ENCODE results near the gene LNX1. TPM values are rescaled to one million over a fixed set of nuclear protein-coding genes. Genes with fewer than 3 reads are reported as not detected.

Gene LNX1
- total RNA-seq, 1 donor from 2014 or later: 4.4 TPM

GRCh38 chr4:53480909-53481308, 110.4 kb downstream of the LNX1 start:
- H3K27ac Mint-ChIP-seq (ENCODE audit: unreplicated experiment): no peak overlapping the region
- TF ChIP-seq, protein P1, sequence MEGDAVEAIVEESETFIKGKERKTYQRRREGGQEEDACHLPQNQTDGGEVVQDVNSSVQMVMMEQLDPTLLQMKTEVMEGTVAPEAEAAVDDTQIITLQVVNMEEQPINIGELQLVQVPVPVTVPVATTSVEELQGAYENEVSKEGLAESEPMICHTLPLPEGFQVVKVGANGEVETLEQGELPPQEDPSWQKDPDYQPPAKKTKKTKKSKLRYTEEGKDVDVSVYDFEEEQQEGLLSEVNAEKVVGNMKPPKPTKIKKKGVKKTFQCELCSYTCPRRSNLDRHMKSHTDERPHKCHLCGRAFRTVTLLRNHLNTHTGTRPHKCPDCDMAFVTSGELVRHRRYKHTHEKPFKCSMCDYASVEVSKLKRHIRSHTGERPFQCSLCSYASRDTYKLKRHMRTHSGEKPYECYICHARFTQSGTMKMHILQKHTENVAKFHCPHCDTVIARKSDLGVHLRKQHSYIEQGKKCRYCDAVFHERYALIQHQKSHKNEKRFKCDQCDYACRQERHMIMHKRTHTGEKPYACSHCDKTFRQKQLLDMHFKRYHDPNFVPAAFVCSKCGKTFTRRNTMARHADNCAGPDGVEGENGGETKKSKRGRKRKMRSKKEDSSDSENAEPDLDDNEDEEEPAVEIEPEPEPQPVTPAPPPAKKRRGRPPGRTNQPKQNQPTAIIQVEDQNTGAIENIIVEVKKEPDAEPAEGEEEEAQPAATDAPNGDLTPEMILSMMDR (IDR thresholded peaks at IDR 0.05; ENCODE audit: insufficient read depth, low read depth, low read length): no peak
- no peak for TF ChIP-seq EZH2 (IDR thresholded peaks at IDR 0.05; ENCODE audit: insufficient read depth, low read length)
- Histone ChIP-seq H3K9ac (ENCODE audit: low read length) (no peak overlapping the region), H3K79me2 (ENCODE audit: insufficient read depth, low read length) (no peaks in the 10 kb centered on the region), H3K4me1 (ENCODE audit: insufficient read depth, low read length) (peaks cover 45% of the 10 kb centered on the region), H3K9me3 (ENCODE audit: insufficient read depth, low read depth, low read length) (no peaks in the 10 kb centered on the region), H3K4me3 (ENCODE audit: insufficient read depth, low read depth, low read length) (no peak overlapping the region), H3K27me3 (ENCODE audit: insufficient read depth, low read length) (no peaks in the 10 kb centered on the region), H3K4me2 (ENCODE audit: low read length) (no peak overlapping the region), H3K36me3 (ENCODE audit: insufficient read depth, low read length) (no peaks in the 10 kb centered on the region), H3K27ac (ENCODE audit: low read depth, low read length) (no peak overlapping the region), H2AFZ (ENCODE audit: low read depth, low read length) (no peak overlapping the region), H4K20me1 (ENCODE audit: insufficient read depth, low read length) (no peaks in the 10 kb centered on the region)
- peaks cover 32% of the 10 kb centered on the region for H3K4me1 Mint-ChIP-seq (ENCODE audit: low read depth, unreplicated experiment)
- DNase-seq (ENCODE audit: low read depth): no peak
- H3K4me3 Mint-ChIP-seq (ENCODE audit: unreplicated experiment): no peak overlapping the region
- H3K36me3 Mint-ChIP-seq (ENCODE audit: low read depth, unreplicated experiment): peaks cover 2% of the 10 kb centered on the region
- peaks cover 2% of the 10 kb centered on the region for H3K9me3 Mint-ChIP-seq (ENCODE audit: unreplicated experiment)
- H3K27me3 Mint-ChIP-seq (ENCODE audit: low read depth, unreplicated experiment): no peaks in the 10 kb centered on the region
- FAIRE-seq: no peak

DNA sequence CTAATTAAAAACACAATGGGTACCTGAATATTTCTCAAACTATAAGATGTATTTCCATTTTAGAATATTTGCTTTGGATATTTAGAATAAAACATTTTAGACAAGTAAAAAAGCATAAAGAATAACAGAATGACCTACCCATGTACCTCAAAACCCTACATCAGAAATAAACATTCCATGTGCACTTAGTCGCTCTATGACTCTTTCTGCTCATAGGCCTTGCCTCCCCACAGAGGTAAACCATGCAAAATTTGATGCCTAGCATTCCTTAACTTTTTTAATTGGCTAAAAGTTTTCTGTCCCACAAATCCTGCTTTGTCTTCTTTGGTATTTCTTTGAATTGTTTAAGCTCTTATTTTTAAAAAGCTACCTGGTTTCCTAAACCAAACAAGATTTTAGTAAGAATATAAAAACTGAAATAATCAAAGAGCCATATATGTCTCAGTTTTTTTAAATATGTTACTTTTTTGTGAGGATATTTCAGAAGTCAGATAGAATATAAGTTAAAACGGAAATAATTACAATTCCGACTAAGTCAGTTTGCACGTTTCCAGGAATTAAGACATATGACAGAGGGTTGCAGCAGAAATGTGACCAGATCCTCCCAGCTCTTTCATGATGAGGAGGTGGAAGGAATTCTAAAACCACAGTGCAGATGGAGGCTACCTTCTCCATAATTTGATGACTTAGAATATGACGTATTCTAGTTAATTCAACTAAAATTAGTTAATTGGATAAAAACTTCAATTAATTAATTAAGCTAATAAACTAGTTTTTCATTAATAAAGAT, 111.4 kb downstream of the LNX1 start:
- no peaks in the 10 kb centered on the region for H3K9me3 ChIP-seq (ENCODE audit: insufficient read depth, low read depth, low read length)
- H3K27me3 ChIP-seq (ENCODE audit: insufficient read depth, low read length): no peaks in the 10 kb centered on the region
- peak overlapping the region; percentile 44 for H3K4me2 ChIP-seq (ENCODE audit: low read length)
- Mint-ChIP-seq H3K4me1 (ENCODE audit: low read depth, unreplicated experiment) (peaks cover 32% of the 10 kb centered on the region), H3K4me3 (ENCODE audit: unreplicated experiment) (no peak overlapping the region), H3K36me3 (ENCODE audit: low read depth, unreplicated experiment) (peaks cover 2% of the 10 kb centered on the region), H3K27me3 (ENCODE audit: low read depth, unreplicated experiment) (no peaks in the 10 kb centered on the region), H3K27ac (ENCODE audit: unreplicated experiment) (peak overlapping the region; percentile 92), H3K9me3 (ENCODE audit: unreplicated experiment) (peaks cover 2% of the 10 kb centered on the region)
- H3K27ac ChIP-seq (ENCODE audit: low read depth, low read length): peak overlapping the region; percentile 90
- H3K79me2 ChIP-seq (ENCODE audit: insufficient read depth, low read length): no peaks in the 10 kb centered on the region
- H3K4me1 ChIP-seq (ENCODE audit: insufficient read depth, low read length): peaks cover 47% of the 10 kb centered on the region
- FAIRE-seq (peak; percentile 34), DNase-seq (ENCODE audit: low read depth) (peak; percentile 83)
- H3K36me3 ChIP-seq (ENCODE audit: insufficient read depth, low read length): no peaks in the 10 kb centered on the region
- H2AFZ ChIP-seq (ENCODE audit: low read depth, low read length): no peak overlapping the region
- H3K9ac ChIP-seq (ENCODE audit: low read length): peak overlapping the region; percentile 37
- H4K20me1 ChIP-seq (ENCODE audit: insufficient read depth, low read length): no peaks in the 10 kb centered on the region
- H3K4me3 ChIP-seq (ENCODE audit: insufficient read depth, low read depth, low read length): no peak overlapping the region
- TF ChIP-seq, protein P1 (IDR thresholded peaks at IDR 0.05; ENCODE audit: insufficient read depth, low read depth, low read length): no peak
- no peak for TF ChIP-seq EZH2 (IDR thresholded peaks at IDR 0.05; ENCODE audit: insufficient read depth, low read length)
